ENCODE results near the gene MAST2.
"Not testable (repeated sequence)": the region's sequence is repeated elsewhere in the genome, so short reads cannot be mapped to it uniquely, and the experiment has no call there.

DNA sequence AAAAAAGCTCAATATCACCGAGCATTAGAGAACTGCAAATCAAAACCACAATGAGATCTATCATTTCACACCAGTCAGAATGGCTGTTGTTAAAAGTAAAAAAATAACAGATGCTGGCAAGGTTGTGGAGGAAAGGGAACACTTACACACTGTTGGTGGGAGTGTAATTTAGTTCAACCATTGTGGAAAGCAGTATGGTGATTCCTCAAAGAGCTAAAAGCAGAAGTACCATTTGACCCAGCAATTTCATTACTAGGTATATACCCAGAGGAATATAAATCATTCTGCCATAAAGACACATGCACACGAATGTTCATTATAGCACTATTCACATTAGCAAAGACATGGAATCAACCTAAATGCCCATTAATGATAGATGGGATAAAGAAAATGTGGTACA is 146.1 kb downstream of the MAST2 start:
- TF ChIP-seq EZH2phosphoT487 (IDR thresholded peaks at IDR 0.05; ENCODE audit: insufficient read depth, low read depth); EZH2 (IDR thresholded peaks at IDR 0.05; ENCODE audit: insufficient read depth, poor library complexity, severe bottlenecking): not testable (repeated sequence)

Measured in GM23248 (cell line).